MV-4-11 (cell line): ENCODE data around the gene PRSS36.
"Not testable (repeated sequence)": the region's sequence is repeated elsewhere in the genome, so short reads cannot be mapped to it uniquely, and the experiment has no call there.

ENCODE experiments used
- DNase-seq: peaks from one replicate; lab custom pipeline; 2025; lab: John Stamatoyannopoulos, UW

The PRSS36 gene

GRCh38 chr16:31141489-31142108 is 8.3 kb downstream of the PRSS36 start:
- no peak for DNase-seq

GRCh38 chr16:31141071-31141469 is 8.8 kb downstream of the PRSS36 start:
- DNase-seq, result not testable (repeated sequence)

- no peak for DNase-seq
These were observed 11.0 kb downstream of the PRSS36 start for GRCh38 chr16:31138621-31139578.

- not testable (repeated sequence) for DNase-seq
These were observed 12.9 kb downstream of the PRSS36 start for GRCh38 chr16:31136822-31137499.

GRCh38 chr16:31136287-31136662 is 13.6 kb downstream of the PRSS36 start:
- DNase-seq, result no peak

- no peak for DNase-seq
These were observed 14.2 kb downstream of the PRSS36 start, which contains the start of gene PRSS8 for GRCh38 chr16:31135535-31136286. Gene PRSS8, minus strand, starts transcription at chr16:31135727. Its CDS starts 229 bp downstream, at chr16:31135498.

GRCh38 chr16:31134625-31135534 is 15.0 kb downstream of the PRSS36 start:
- DNase-seq, result peak; percentile 68

GRCh38 chr16:31134091-31134571 is 15.7 kb downstream of the PRSS36 start:
- DNase-seq, result peak; percentile 92

- no peak for DNase-seq
These were observed 16.8 kb downstream of the PRSS36 start for GRCh38 chr16:31133046-31133501.

- DNase-seq, result no peak
These were observed 17.4 kb downstream of the PRSS36 start for GRCh38 chr16:31132303-31132979.

GRCh38 chr16:31131841-31132271 is 18.0 kb downstream of the PRSS36 start:
- no peak for DNase-seq

GRCh38 chr16:31131416-31131815 is 18.4 kb downstream of the PRSS36 start:
- DNase-seq, result no peak

GRCh38 chr16:31130899-31131298 is 19.0 kb downstream of the PRSS36 start:
- no peak for DNase-seq

- DNase-seq, result peak; percentile 41
These were observed 19.5 kb downstream of the PRSS36 start for GRCh38 chr16:31130336-31130891.

- peak; percentile 62 for DNase-seq
These were observed 20.1 kb downstream of the PRSS36 start for GRCh38 chr16:31129568-31130335.

- peak; percentile 95 for DNase-seq
These were observed 20.9 kb downstream of the PRSS36 start for GRCh38 chr16:31128711-31129567.

GRCh38 chr16:31127182-31127581 is 22.7 kb downstream of the PRSS36 start:
- DNase-seq, result no peak

- DNase-seq, result no peak
These were observed 24.0 kb downstream of the PRSS36 start for GRCh38 chr16:31125844-31126243.
